Renal cortex interstitium (tissue), 15 donors: ENCODE results near the gene IFNL4. TPM values are rescaled to one million over a fixed set of nuclear protein-coding genes. Genes with fewer than 3 reads are reported as not detected.
"Not testable (repeated sequence)": the region's sequence is repeated elsewhere in the genome, so short reads cannot be mapped to it uniquely, and the experiment has no call there.

ENCODE experiments used
- DNase-seq, 11 donors: peaks; one replicate each; pipeline ENCODE4 v3.0.0-alpha.2; 2013; ENCODE audit warnings: low read depth in 9 of 11, low spot score in 4 of 11; ENCODE audit errors: extremely low read depth in 1 of 11
- long read RNA-seq, 16 experiments: transcript quantifications; one replicate each; lab custom pipeline, GENCODE V29; 2026
- polyA plus RNA-seq, 3 donors: library from polyadenylated mRNA; unstranded; fragments of 120-200 nt; gene quantifications; one replicate each; pipeline ENCODE4 v1.2.1, GENCODE V29; 2013; ENCODE audit not compliant: insufficient read length in 3 of 3

The IFNL4 gene
- under 1 TPM in 1 of 3 donors, not detected in 2; 0.11 TPM for polyA plus RNA-seq
- long read RNA-seq, donor 1: 0 reads
- long read RNA-seq, donor 2: 0 reads
- long read RNA-seq, donor 3: 0 reads
- long read RNA-seq, donor 4: 0 reads
- long read RNA-seq, donor 5: 0 reads
- long read RNA-seq, donor 6: 0 reads
- long read RNA-seq, donor 7: 0 reads
- long read RNA-seq, donor 8: 0 reads
- long read RNA-seq, donor 9: 0 reads
- long read RNA-seq, donor 10: 0 reads
- long read RNA-seq, donor 11: 0 reads
- long read RNA-seq, donor 12: 0 reads
- long read RNA-seq, donor 13: 0 reads
- long read RNA-seq, donor 14: 0 reads
- long read RNA-seq, donor 15: 0 reads
- long read RNA-seq, donor 16: 0 reads

- no peak for DNase-seq
Measured at GRCh38 chr19:39248806-39249205, at the start of gene IFNL4. Gene IFNL4 (minus strand): TSS chr19:39248856.

- DNase-seq: no peak
Measured at GRCh38 chr19:39297931-39298634, 49.4 kb upstream of the IFNL4 start.

GRCh38 chr19:39296906-39297305, 48.2 kb upstream of the IFNL4 start:
- DNase-seq: no peak

GRCh38 chr19:39296055-39296645, 47.5 kb upstream of the IFNL4 start, which contains the start of gene IFNL1:
Gene IFNL1 (plus strand): TSS chr19:39296407. CDS start chr19:39296422, 15 bp downstream.
- no peak for DNase-seq

GRCh38 chr19:39293394-39293793, 44.7 kb upstream of the IFNL4 start:
- DNase-seq: no peak

- no peak for DNase-seq
Measured at GRCh38 chr19:39284032-39284431, 35.4 kb upstream of the IFNL4 start.

GRCh38 chr19:39282021-39282420, 33.4 kb upstream of the IFNL4 start:
- DNase-seq: no peak

- no peak for DNase-seq
Measured at GRCh38 chr19:39277598-39277997, 28.9 kb upstream of the IFNL4 start.

- no peak for DNase-seq
Measured at GRCh38 chr19:39276740-39277139, 28.1 kb upstream of the IFNL4 start.

- DNase-seq: no peak
Measured at GRCh38 chr19:39275578-39275977, 26.9 kb upstream of the IFNL4 start.

- not testable (repeated sequence) for DNase-seq
Measured at GRCh38 chr19:39273859-39274258, 25.2 kb upstream of the IFNL4 start.

GRCh38 chr19:39270036-39270871, 21.6 kb upstream of the IFNL4 start:
- DNase-seq: no peak

- not testable (repeated sequence) for DNase-seq
Measured at GRCh38 chr19:39269369-39269768, 20.7 kb upstream of the IFNL4 start.

GRCh38 chr19:39268531-39269223, 20.0 kb upstream of the IFNL4 start:
- DNase-seq: not testable (repeated sequence)

- DNase-seq: not testable (repeated sequence)
Measured at GRCh38 chr19:39268085-39268484, 19.4 kb upstream of the IFNL4 start, which contains the start of gene IFNL2. Gene IFNL2 (plus strand): TSS chr19:39268396. CDS start chr19:39268569, 173 bp downstream.

- no peak for DNase-seq
Measured at GRCh38 chr19:39265321-39265916, 16.8 kb upstream of the IFNL4 start.

- DNase-seq: no peak
Measured at GRCh38 chr19:39264306-39265290, 15.9 kb upstream of the IFNL4 start.
